Mesodermal cell (in vitro differentiated cells): ENCODE results near the gene FUOM.

ENCODE experiments used
- H3K27ac ChIP-seq: 2 replicates; pipeline ENCODE4 v1.7.0; 2013; ENCODE audit warnings: mild to moderate bottlenecking, low read depth, low read length, moderate library complexity; ENCODE audit not compliant: severe bottlenecking
- H3K36me3 ChIP-seq: 2 replicates; pipeline ENCODE4 v1.7.1; 2013; ENCODE audit warnings: mild to moderate bottlenecking, low read length, moderate library complexity; ENCODE audit not compliant: control insufficient read depth, insufficient read depth
- H3K4me1 ChIP-seq: one replicate; pipeline ENCODE4 v1.7.1; 2013; ENCODE audit warnings: mild to moderate bottlenecking, low read length; ENCODE audit not compliant: insufficient read depth, control insufficient read depth, poor library complexity, severe bottlenecking
- H3K4me3 ChIP-seq: 2 replicates; pipeline ENCODE4 v1.7.0; 2013; ENCODE audit warnings: low read length, control low read depth, mild to moderate bottlenecking; ENCODE audit not compliant: insufficient read depth, poor library complexity, severe bottlenecking; ENCODE audit errors: extremely low read depth
- H3K9me3 ChIP-seq: 2 replicates; pipeline ENCODE4 v1.7.1; 2013; ENCODE audit warnings: mild to moderate bottlenecking, low read length, moderate library complexity; ENCODE audit not compliant: control insufficient read depth
- WGBS, 2 experiments: methylation state at CpG; one replicate each; pipeline ENCODE4 v1.1.5; 2013; ENCODE audit warnings: missing lambda C conversion rate in 2 of 2; ENCODE audit not compliant: insufficient coverage in 2 of 2; 5-methylcytosine and 5-hydroxymethylcytosine counted together

Gene FUOM

GRCh38 chr10:133396035-133396624 lies 38.3 kb upstream of the FUOM start:
- peaks cover 53% of the 10 kb centered on the region for H3K36me3 ChIP-seq
- H3K9me3 ChIP-seq, result no peaks in the 10 kb centered on the region
- WGBS, 2 experiments, result 96% methylated on average over 13 to 16 of the region's 19 CpGs
- no peak overlapping the region for H3K27ac ChIP-seq
- H3K4me3 ChIP-seq, result no peak overlapping the region
- H3K4me1 ChIP-seq, result peaks cover 12% of the 10 kb centered on the region

- H3K27ac ChIP-seq, result peak overlapping the region; percentile 84
- H3K36me3 ChIP-seq, result peaks cover 42% of the 10 kb centered on the region
- WGBS, 2 experiments, result 37 to 57% methylated on average over 13 to 21 of the region's 21 CpGs
- H3K9me3 ChIP-seq, result no peaks in the 10 kb centered on the region
- H3K4me3 ChIP-seq, result peak overlapping the region; percentile 68
- peaks cover 12% of the 10 kb centered on the region for H3K4me1 ChIP-seq
These were observed 37.0 kb upstream of the FUOM start for GRCh38 chr10:133394801-133395221.

GRCh38 chr10:133394064-133394663 lies 36.3 kb upstream of the FUOM start, which contains the start of gene MTG1:
Gene MTG1 (plus strand): TSS chr10:133394157. CDS start chr10:133394221, 64 bp downstream.
- Histone ChIP-seq H3K27ac (peak within 1 kb of the TSS; percentile 84), H3K9me3 (no peaks in the 10 kb centered on the region), H3K4me3 (peak within 1 kb of the TSS; percentile 68), H3K36me3 (peaks cover 40% of the 10 kb centered on the region), H3K4me1 (peaks cover 12% of the 10 kb centered on the region)
- WGBS, 2 experiments, result 0 to 1% methylated on average over 52 to 59 of the region's 69 CpGs

GRCh38 chr10:133393401-133394063 lies 35.7 kb upstream of the FUOM start:
- Histone ChIP-seq H3K9me3 (no peaks in the 10 kb centered on the region), H3K27ac (peak overlapping the region; percentile 84), H3K4me1 (peaks cover 12% of the 10 kb centered on the region), H3K4me3 (peak overlapping the region; percentile 68), H3K36me3 (peaks cover 35% of the 10 kb centered on the region)
- WGBS, 2 experiments, result 30 to 60% methylated on average over 8 to 13 of the region's 27 CpGs

- H3K4me3 ChIP-seq, result no peak overlapping the region
- H3K9me3 ChIP-seq, result no peaks in the 10 kb centered on the region
- H3K27ac ChIP-seq, result no peak overlapping the region
- H3K4me1 ChIP-seq, result peaks cover 12% of the 10 kb centered on the region
- WGBS, 2 experiments, result 78 to 91% methylated on average over 5 to 9 of the region's 12 CpGs
- H3K36me3 ChIP-seq, result peaks cover 21% of the 10 kb centered on the region
These were observed 34.1 kb upstream of the FUOM start for GRCh38 chr10:133391761-133392518.

- Histone ChIP-seq H3K4me1 (peaks cover 12% of the 10 kb centered on the region), H3K4me3 (no peak overlapping the region), H3K27ac (no peak overlapping the region), H3K36me3 (peaks cover 15% of the 10 kb centered on the region), H3K9me3 (no peaks in the 10 kb centered on the region)
- 95 to 96% methylated on average over 11 to 12 of the region's 12 CpGs for WGBS, 2 experiments
These were observed 33.4 kb upstream of the FUOM start for GRCh38 chr10:133391249-133391635.

GRCh38 chr10:133390597-133391248 lies 32.9 kb upstream of the FUOM start:
- no peak overlapping the region for H3K27ac ChIP-seq
- H3K9me3 ChIP-seq, result no peaks in the 10 kb centered on the region
- peaks cover 11% of the 10 kb centered on the region for H3K4me1 ChIP-seq
- WGBS, 2 experiments, result 86 to 95% methylated on average over 15 to 17 of the region's 19 CpGs
- H3K36me3 ChIP-seq, result peaks cover 10% of the 10 kb centered on the region
- no peak overlapping the region for H3K4me3 ChIP-seq

GRCh38 chr10:133388973-133389818 lies 31.4 kb upstream of the FUOM start:
- 95% methylated on average over 32 to 37 of the region's 39 CpGs for WGBS, 2 experiments
- H3K27ac ChIP-seq, result no peak overlapping the region
- no peaks in the 10 kb centered on the region for H3K9me3 ChIP-seq
- H3K4me1 ChIP-seq, result no peaks in the 10 kb centered on the region
- no peak overlapping the region for H3K4me3 ChIP-seq
- H3K36me3 ChIP-seq, result peaks cover 12% of the 10 kb centered on the region

GRCh38 chr10:133388236-133388972 lies 30.6 kb upstream of the FUOM start:
- WGBS, 2 experiments, result 83% methylated on average over 16 to 17 of the region's 17 CpGs
- peaks cover 18% of the 10 kb centered on the region for H3K36me3 ChIP-seq
- no peaks in the 10 kb centered on the region for H3K9me3 ChIP-seq
- no peak overlapping the region for H3K27ac ChIP-seq
- no peaks in the 10 kb centered on the region for H3K4me1 ChIP-seq
- no peak overlapping the region for H3K4me3 ChIP-seq
